GM21576 (cell line): Measurements from ENCODE around the gene CPVL.

Experiments
- ATAC-seq: cut with Tn5 transposase; IDR thresholded peaks from one replicate; pipeline ENCODE4 v1.9.1; 2021; ENCODE audit warnings: mild to moderate bottlenecking, moderate library complexity; ENCODE audit not compliant: unreplicated experiment

Gene CPVL

GRCh38 chr7:29146057-29146706 lies at the start of gene CPVL:
Gene CPVL, minus strand, starts transcription at chr7:29146537. Its CDS starts 25,476 bp downstream, at chr7:29121061.
- no peak for ATAC-seq

GRCh38 chr7:29194594-29195427 lies 48.5 kb upstream of the CPVL start, which contains the start of gene CHN2:
Gene CHN2, plus strand, starts transcription at chr7:29194775.
- no peak for ATAC-seq

GRCh38 chr7:29194206-29194593 lies 47.9 kb upstream of the CPVL start:
- ATAC-seq: no peak

DNA sequence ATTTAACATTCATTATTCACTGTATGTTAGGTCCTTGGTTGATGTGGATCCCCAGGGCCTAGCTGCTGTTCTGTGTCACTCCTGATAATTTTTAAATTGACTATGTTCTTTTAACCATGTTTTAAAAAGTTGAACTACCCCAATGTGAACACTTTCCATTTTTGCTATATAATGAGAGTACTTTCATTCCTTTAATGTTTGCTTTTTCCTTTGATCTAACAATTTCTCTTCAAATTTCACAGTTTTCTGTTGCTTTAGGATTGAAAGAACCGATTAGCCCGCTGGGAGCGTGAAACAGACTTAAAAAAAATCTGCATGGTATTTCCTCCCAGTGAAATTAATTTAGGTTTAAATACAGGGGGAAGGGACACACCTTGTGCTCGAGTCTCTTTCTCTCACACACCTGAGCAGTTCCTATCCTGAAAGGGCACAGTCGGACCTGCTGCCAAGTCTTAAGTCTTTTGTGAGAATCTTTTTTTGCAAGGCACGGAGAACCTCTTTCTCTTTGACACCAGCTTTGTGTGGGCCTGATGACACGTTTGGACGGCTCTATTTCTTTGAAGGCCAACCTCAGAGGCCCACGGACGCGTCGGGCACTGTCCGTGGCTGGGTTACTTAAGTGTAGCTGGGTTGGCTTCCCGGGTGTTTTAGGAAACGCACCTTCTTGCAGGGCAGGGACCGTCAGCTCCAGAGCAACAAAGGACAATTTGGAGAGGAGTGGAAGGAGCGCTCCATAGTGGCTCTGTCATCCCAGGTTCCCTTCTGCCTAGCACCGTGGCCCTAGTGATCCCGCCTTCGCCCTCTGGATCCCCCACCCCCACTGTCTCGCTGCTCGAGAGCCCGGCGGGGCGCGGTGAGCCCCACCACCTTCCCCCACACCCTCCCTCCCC lies 47.2 kb upstream of the CPVL start:
- no peak for ATAC-seq

DNA sequence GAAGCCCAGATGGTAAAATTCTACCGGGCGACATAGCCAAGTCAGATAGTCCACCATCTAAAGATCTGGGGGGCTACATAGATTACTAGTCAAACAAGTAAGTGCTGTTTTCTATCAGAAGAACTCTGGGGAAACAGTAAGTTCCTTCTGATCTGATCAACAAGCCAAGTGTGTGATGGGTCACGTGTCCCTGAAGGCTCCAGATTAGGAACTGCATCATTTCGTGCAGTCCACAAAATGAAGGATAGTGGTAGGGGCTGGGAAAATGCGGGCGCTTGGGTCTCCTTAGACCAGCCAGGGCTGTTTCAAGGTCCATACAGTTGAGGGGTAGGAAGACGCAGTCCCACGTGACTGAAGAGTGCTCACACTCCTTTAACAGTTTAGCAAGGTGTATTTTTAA lies 46.5 kb upstream of the CPVL start:
- ATAC-seq: no peak

DNA sequence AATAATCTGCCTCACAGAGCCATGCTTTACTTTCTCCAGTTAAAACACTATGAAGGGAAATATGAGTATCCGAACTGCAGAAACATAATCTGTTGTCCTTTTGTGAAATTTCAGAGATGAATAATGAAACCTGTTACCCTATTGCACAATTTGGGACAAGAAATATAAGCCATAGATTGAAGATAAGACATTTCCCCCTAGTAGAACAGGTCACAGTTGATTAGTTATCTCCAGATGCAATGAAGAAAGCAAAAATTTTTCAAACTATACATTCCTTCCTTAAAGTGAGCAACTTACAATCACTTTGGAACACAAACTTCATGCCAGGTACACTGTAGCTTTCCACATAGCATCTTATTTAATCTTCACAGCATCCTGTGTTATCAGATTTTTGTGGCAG lies 46.0 kb upstream of the CPVL start:
- no peak for ATAC-seq

DNA sequence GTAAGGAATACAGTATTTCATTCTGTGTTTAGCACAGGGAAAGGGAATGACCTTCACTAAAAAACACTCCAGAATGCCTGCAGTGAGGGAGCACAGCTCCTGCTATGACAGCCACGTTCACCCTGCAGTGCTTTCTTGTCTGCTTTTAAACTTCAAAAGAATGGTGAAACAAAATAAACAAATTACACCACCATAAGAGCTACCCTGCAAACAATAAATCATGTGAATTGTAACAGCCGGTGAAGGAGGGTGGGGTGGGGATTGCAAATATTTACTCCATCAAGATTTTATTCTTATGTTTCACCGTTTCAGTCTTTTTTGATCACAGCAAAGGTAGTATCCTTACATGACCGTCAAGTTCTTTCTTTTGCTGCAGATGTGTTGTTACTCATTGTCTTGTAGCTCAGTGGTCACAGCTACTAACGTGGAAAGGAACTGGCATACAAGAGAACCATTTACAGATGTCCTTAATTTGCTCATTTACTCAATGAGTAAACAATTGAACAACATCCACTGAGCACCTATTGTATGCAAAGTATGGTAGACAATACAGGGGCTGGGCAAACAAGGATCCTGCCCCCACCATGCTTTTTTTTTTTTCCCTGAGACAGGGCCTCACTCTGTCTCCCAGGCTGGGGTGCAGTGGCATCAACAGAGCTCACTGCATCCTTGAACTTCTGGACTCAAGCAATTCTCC lies 44.2 kb upstream of the CPVL start:
- no peak for ATAC-seq

- ATAC-seq: no peak
These were observed 43.4 kb upstream of the CPVL start for GRCh38 chr7:29189743-29190201.

GRCh38 chr7:29185613-29186012 lies 39.3 kb upstream of the CPVL start:
- ATAC-seq: no peak

- no peak for ATAC-seq
These were observed 38.3 kb upstream of the CPVL start for GRCh38 chr7:29184599-29184998.

- no peak for ATAC-seq
These were observed 32.8 kb upstream of the CPVL start for GRCh38 chr7:29179115-29179514.

- no peak for ATAC-seq
These were observed 31.7 kb upstream of the CPVL start for GRCh38 chr7:29177963-29178600.

GRCh38 chr7:29173458-29173857 lies 27.1 kb upstream of the CPVL start:
- no peak for ATAC-seq

DNA sequence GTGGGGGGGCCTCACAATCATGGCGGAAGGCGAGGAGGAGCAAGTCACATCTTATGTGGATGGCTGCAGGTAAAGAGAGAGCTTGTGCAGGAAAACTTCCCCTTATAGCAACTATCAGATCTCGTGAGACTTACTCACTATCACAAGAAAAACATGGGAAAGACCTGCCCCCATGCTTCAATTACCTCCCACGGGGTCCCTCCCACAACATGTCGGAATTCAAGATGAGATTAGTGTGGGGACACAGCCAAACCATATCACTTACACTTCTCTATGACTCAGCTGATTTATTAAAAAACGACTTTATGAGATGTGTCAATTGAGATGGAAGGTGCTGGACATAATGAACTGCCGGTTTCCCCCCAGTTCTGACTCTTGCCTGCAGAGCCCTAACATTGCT lies 24.4 kb upstream of the CPVL start:
- no peak for ATAC-seq

GRCh38 chr7:29167721-29168120 lies 21.4 kb upstream of the CPVL start:
- no peak for ATAC-seq

DNA sequence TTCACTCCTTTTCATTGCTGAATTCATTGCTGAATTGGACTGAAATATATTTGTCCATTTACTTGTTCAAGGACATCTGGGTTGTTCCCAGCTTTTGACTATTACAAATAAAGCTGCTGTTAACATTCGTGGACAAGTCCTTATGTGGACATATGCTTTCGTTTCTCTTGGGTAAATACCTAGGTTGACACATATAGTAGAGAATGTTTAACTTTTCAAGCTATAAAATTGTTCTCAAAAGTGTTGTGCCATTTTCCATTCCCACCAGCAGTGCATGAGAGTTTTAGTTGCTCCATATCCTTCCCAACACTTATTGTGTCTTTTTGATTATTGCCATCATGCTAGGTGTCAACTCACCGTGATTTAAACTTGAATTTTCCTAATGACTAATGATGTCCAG lies 17.5 kb upstream of the CPVL start:
- no peak for ATAC-seq

DNA sequence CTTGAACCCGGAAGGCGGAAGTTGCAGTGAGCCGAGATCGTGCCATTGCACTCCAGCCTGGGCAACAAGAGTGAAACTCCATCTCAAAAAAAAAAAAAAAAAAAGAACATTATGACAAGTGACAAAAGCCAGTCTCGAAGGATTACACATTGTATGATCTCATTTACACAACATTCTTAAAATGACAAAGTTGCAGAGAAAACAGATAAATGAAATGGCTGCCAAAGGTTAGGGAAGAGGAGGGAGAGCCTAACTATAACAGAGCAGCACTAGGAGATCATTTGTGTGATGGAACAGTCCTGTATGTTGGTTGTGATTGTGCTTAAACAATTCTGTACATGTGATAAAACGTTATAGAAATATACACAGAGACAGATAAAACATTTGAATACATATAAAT lies 16.2 kb upstream of the CPVL start:
- ATAC-seq: no peak

GRCh38 chr7:29161231-29161630 lies 14.9 kb upstream of the CPVL start:
- no peak for ATAC-seq

- no peak for ATAC-seq
These were observed 13.7 kb upstream of the CPVL start for GRCh38 chr7:29160080-29160479.

GRCh38 chr7:29158795-29159423 lies 12.6 kb upstream of the CPVL start:
- ATAC-seq: no peak
